GM23338 (cell line): ENCODE measurements around the gene PIGK. TPM values are rescaled to one million over a fixed set of nuclear protein-coding genes. Genes with fewer than 3 reads are reported as not detected.

Source experiments
- ATAC-seq: fragments of 200-7000 bp; cut with Tn5 transposase; 3 replicates; pipeline ENCODE4 v1.9.1; 2020
- DNase-seq: peaks from one replicate; pipeline ENCODE4 v3.0.0-alpha.2; 2015; ENCODE audit warnings: low spot score
- H2AFZ ChIP-seq: fragments of 200-600 bp; sonication (generic); 2 replicates; pipeline ENCODE4 v1.8.0; 2016; ENCODE audit warnings: antibody characterized with exemption, mild to moderate bottlenecking, moderate library complexity
- H3F3A ChIP-seq: fragments of 200-600 bp; sonication (generic); replicated peaks from 2 replicates; pipeline ENCODE4 v1.8.0; 2017; ENCODE audit warnings: antibody characterized with exemption, mixed run types, low read depth
- H3K27ac ChIP-seq: fragments of 200-600 bp; sonication (generic); 2 replicates; pipeline ENCODE4 v1.6.1; 2016; ENCODE audit warnings: low read depth
- H3K27me3 ChIP-seq: fragments of 200-600 bp; sonication (generic); 2 replicates; pipeline ENCODE4 v1.8.0; 2016; ENCODE audit warnings: mild to moderate bottlenecking, mixed run types, moderate library complexity; ENCODE audit not compliant: insufficient read depth
- H3K36me3 ChIP-seq: fragments of 200-600 bp; sonication (generic); 2 replicates; pipeline ENCODE4 v1.8.0; 2016; ENCODE audit warnings: mild to moderate bottlenecking; ENCODE audit not compliant: insufficient read depth
- H3K4me1 ChIP-seq: fragments of 200-600 bp; sonication (generic); 2 replicates; pipeline ENCODE4 v1.8.0; 2016; ENCODE audit warnings: mild to moderate bottlenecking, moderate library complexity; ENCODE audit not compliant: insufficient read depth
- H3K4me2 ChIP-seq: fragments of 200-600 bp; sonication (generic); 2 replicates; pipeline ENCODE4 v1.7.1; 2017; ENCODE audit warnings: mixed run types
- H3K4me3 ChIP-seq: fragments of 200-600 bp; sonication (generic); 2 replicates; pipeline ENCODE4 v1.6.1; 2016; ENCODE audit warnings: mixed run types
- H3K79me2 ChIP-seq: fragments of 200-600 bp; sonication (generic); replicated peaks from 2 replicates; pipeline ENCODE4 v1.8.0; 2017; ENCODE audit warnings: mild to moderate bottlenecking; ENCODE audit not compliant: insufficient read depth
- H3K9me2 ChIP-seq: fragments of 200-600 bp; sonication (generic); 2 replicates; pipeline ENCODE4 v1.8.0; 2017; ENCODE audit not compliant: insufficient read depth
- H4K20me1 ChIP-seq: fragments of 200-600 bp; sonication (generic); replicated peaks from 2 replicates; pipeline ENCODE4 v1.8.0; 2017; ENCODE audit warnings: mild to moderate bottlenecking; ENCODE audit not compliant: insufficient read depth
- H3K27ac Mint-ChIP-seq: 2 replicates; pipeline ENCODE4 v1.8.0; 2020; ENCODE audit warnings: inconsistent platforms, mild to moderate bottlenecking, moderate library complexity, mixed read lengths
- H3K27me3 Mint-ChIP-seq: 3 replicates; pipeline ENCODE4 v1.8.0; 2022; ENCODE audit warnings: low read depth, mild to moderate bottlenecking, moderate library complexity, mixed read lengths, inconsistent platforms; ENCODE audit not compliant: insufficient read depth, poor library complexity
- H3K36me3 Mint-ChIP-seq: 3 replicates; pipeline ENCODE4 v1.8.0; 2021; ENCODE audit warnings: low read depth, mild to moderate bottlenecking, inconsistent platforms, moderate library complexity, mixed read lengths
- H3K4me1 Mint-ChIP-seq: 3 replicates; pipeline ENCODE4 v1.8.0; 2020; ENCODE audit warnings: mild to moderate bottlenecking, inconsistent platforms, mixed read lengths
- H3K4me3 Mint-ChIP-seq: 3 replicates; pipeline ENCODE4 v1.8.0; 2021; ENCODE audit warnings: moderate library complexity, mild to moderate bottlenecking, inconsistent platforms, mixed read lengths
- H3K9me3 Mint-ChIP-seq: 3 replicates; pipeline ENCODE4 v1.8.0; 2020; ENCODE audit warnings: moderate library complexity, mild to moderate bottlenecking, inconsistent platforms, mixed read lengths
- EZH2 ChIP-seq: fragments of 200-600 bp; sonication (generic); IDR thresholded peaks from one replicate; pipeline ENCODE4 v1.8.0; 2017; ENCODE audit warnings: antibody characterized with exemption, mild to moderate bottlenecking, low read depth; ENCODE audit not compliant: unreplicated experiment
- EZH2phosphoT487 ChIP-seq: fragments of 200-600 bp; sonication (generic); IDR thresholded peaks from one replicate; pipeline ENCODE4 v1.8.1; 2018; ENCODE audit warnings: antibody characterized with exemption; ENCODE audit not compliant: unreplicated experiment
- JUNB ChIP-seq: IDR thresholded peaks from one replicate; pipeline ENCODE4 v1.6.1; 2016; ENCODE audit warnings: antibody characterized with exemption; ENCODE audit not compliant: unreplicated experiment
- STAT1 ChIP-seq: IDR thresholded peaks from one replicate; pipeline ENCODE4 v1.6.1; 2016; ENCODE audit warnings: antibody characterized with exemption; ENCODE audit not compliant: unreplicated experiment
- polyA plus RNA-seq: library from polyadenylated mRNA; unstranded; fragments of >200 nt; fragmentation: Nextera tagmentation; extraction: Ambion mirVana; gene quantifications from 2 replicates; pipeline ENCODE4 v1.2.1, GENCODE V29; 2016
- total RNA-seq: library from RNA; depleted of rRNA; stranded (reverse); fragments of >200 nt; shearing (Covaris generic); gene quantifications from 2 replicates; pipeline ENCODE4 v1.2.3, GENCODE V29; 2014
- TF ChIP-seq, protein P1 (sequence below): IDR thresholded peaks from one replicate; pipeline ENCODE4 v1.6.1; 2018; ENCODE audit warnings: antibody characterized with exemption; ENCODE audit not compliant: unreplicated experiment
- TF ChIP-seq, protein P2 (sequence below): fragments of 250-450 bp; sonication (Bioruptor Pico); IDR thresholded peaks from 2 replicates; pipeline ENCODE4 v1.5.0; 2020; ENCODE audit warnings: mild to moderate bottlenecking, moderate library complexity

PIGK gene
- total and polyA plus RNA-seq, 2 experiments from 2014 or later = 16.4 to 26.4 TPM

DNA sequence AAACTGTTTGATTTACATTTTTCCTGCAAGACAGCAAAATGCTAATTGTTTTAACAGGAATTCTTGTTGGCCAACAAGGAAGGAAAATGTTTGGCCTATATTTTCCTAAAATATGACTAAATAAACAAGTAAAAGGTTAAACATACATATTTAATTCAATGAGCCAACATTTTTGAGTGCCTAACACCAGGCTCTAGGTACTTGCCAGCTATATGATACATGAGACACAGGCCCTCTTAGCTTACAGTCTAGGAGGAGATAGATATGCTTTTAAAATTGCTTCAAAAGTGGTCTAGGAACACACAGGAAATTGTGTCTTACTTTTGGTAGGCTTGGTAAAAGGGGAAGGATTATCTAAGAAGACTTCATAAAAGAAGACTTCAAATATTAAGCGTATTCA is 50.9 kb downstream of the PIGK start:
- Histone ChIP-seq H3K4me1 (peaks cover 4% of the 10 kb centered on the region; the same call in 1 of the 2 replicates), H3F3A (no peaks in the 10 kb centered on the region), H3K27ac (no peak overlapping the region), H3K36me3 (no peaks in the 10 kb centered on the region; the same call in none of the 2 replicates), H2AFZ (no peak overlapping the region), H3K27me3 (no peaks in the 10 kb centered on the region), H3K4me3 (no peak overlapping the region), H3K4me2 (no peak overlapping the region), H4K20me1 (no peaks in the 10 kb centered on the region), H3K9me2 (0 out of 2 replicates have a peak, but pooled peaks cover 2% of the 10 kb centered on the region), H3K79me2 (no peaks in the 10 kb centered on the region)
- Mint-ChIP-seq H3K9me3 (peaks cover 13% of the 10 kb centered on the region), H3K36me3 (peaks cover 14% of the 10 kb centered on the region), H3K4me3 (no peak overlapping the region), H3K27me3 (peaks cover 3% of the 10 kb centered on the region), H3K4me1 (peaks cover 8% of the 10 kb centered on the region; the same call in 2 of the 3 replicates), H3K27ac (no peak overlapping the region)
- DNase-seq (no peak), ATAC-seq (no peak)
- TF ChIP-seq, protein P1, sequence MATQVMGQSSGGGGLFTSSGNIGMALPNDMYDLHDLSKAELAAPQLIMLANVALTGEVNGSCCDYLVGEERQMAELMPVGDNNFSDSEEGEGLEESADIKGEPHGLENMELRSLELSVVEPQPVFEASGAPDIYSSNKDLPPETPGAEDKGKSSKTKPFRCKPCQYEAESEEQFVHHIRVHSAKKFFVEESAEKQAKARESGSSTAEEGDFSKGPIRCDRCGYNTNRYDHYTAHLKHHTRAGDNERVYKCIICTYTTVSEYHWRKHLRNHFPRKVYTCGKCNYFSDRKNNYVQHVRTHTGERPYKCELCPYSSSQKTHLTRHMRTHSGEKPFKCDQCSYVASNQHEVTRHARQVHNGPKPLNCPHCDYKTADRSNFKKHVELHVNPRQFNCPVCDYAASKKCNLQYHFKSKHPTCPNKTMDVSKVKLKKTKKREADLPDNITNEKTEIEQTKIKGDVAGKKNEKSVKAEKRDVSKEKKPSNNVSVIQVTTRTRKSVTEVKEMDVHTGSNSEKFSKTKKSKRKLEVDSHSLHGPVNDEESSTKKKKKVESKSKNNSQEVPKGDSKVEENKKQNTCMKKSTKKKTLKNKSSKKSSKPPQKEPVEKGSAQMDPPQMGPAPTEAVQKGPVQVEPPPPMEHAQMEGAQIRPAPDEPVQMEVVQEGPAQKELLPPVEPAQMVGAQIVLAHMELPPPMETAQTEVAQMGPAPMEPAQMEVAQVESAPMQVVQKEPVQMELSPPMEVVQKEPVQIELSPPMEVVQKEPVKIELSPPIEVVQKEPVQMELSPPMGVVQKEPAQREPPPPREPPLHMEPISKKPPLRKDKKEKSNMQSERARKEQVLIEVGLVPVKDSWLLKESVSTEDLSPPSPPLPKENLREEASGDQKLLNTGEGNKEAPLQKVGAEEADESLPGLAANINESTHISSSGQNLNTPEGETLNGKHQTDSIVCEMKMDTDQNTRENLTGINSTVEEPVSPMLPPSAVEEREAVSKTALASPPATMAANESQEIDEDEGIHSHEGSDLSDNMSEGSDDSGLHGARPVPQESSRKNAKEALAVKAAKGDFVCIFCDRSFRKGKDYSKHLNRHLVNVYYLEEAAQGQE = no peak
- TF ChIP-seq STAT1 (no peak), EZH2 (no peak), JUNB (no peak), EZH2phosphoT487 (no peak)
- TF ChIP-seq, protein P2, sequence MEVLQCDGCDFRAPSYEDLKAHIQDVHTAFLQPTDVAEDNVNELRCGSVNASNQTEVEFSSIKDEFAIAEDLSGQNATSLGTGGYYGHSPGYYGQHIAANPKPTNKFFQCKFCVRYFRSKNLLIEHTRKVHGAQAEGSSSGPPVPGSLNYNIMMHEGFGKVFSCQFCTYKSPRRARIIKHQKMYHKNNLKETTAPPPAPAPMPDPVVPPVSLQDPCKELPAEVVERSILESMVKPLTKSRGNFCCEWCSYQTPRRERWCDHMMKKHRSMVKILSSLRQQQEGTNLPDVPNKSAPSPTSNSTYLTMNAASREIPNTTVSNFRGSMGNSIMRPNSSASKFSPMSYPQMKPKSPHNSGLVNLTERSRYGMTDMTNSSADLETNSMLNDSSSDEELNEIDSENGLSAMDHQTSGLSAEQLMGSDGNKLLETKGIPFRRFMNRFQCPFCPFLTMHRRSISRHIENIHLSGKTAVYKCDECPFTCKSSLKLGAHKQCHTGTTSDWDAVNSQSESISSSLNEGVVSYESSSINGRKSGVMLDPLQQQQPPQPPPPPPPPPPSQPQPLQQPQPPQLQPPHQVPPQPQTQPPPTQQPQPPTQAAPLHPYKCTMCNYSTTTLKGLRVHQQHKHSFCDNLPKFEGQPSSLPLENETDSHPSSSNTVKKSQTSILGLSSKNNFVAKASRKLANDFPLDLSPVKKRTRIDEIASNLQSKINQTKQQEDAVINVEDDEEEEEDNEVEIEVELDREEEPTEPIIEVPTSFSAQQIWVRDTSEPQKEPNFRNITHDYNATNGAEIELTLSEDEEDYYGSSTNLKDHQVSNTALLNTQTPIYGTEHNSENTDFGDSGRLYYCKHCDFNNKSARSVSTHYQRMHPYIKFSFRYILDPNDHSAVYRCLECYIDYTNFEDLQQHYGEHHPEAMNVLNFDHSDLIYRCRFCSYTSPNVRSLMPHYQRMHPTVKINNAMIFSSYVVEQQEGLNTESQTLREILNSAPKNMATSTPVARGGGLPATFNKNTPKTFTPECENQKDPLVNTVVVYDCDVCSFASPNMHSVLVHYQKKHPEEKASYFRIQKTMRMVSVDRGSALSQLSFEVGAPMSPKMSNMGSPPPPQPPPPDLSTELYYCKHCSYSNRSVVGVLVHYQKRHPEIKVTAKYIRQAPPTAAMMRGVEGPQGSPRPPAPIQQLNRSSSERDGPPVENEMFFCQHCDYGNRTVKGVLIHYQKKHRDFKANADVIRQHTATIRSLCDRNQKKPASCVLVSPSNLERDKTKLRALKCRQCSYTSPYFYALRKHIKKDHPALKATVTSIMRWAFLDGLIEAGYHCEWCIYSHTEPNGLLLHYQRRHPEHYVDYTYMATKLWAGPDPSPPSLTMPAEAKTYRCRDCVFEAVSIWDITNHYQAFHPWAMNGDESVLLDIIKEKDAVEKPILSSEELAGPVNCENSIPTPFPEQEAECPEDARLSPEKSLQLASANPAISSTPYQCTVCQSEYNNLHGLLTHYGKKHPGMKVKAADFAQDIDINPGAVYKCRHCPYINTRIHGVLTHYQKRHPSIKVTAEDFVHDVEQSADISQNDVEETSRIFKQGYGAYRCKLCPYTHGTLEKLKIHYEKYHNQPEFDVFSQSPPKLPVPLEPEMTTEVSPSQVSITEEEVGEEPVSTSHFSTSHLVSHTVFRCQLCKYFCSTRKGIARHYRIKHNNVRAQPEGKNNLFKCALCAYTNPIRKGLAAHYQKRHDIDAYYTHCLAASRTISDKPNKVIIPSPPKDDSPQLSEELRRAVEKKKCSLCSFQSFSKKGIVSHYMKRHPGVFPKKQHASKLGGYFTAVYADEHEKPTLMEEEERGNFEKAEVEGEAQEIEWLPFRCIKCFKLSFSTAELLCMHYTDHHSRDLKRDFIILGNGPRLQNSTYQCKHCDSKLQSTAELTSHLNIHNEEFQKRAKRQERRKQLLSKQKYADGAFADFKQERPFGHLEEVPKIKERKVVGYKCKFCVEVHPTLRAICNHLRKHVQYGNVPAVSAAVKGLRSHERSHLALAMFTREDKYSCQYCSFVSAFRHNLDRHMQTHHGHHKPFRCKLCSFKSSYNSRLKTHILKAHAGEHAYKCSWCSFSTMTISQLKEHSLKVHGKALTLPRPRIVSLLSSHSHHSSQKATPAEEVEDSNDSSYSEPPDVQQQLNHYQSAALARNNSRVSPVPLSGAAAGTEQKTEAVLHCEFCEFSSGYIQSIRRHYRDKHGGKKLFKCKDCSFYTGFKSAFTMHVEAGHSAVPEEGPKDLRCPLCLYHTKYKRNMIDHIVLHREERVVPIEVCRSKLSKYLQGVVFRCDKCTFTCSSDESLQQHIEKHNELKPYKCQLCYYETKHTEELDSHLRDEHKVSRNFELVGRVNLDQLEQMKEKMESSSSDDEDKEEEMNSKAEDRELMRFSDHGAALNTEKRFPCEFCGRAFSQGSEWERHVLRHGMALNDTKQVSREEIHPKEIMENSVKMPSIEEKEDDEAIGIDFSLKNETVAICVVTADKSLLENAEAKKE (CRISPR knock-in tag) = no peak
